PC-3 (cell line): ENCODE measurements around the gene ITGB3. TPM values are rescaled to one million over a fixed set of nuclear protein-coding genes. Genes with fewer than 3 reads are reported as not detected.

Experiments
- ATAC-seq: fragments of 200-7000 bp; cut with Tn5 transposase; 2 replicates; pipeline ENCODE4 v1.9.1; 2020; ENCODE audit warnings: mild to moderate bottlenecking, moderate library complexity
- BruUV-seq: library from RNA; stranded (reverse); fragments of 400-500 nt; replicated peaks from 2 replicates; lab custom pipeline; 2021; lab: Mats Ljungman, UMichigan
- CTCF ChIA-PET: fragments of 300-600 bp; sonication (Branson Sonifier 250); formaldehyde crosslinking; loops from one replicate; lab custom pipeline; 2022; ENCODE audit warnings: antibody characterized with exemption; lab: Charles Lee
- POLR2A ChIA-PET: fragments of 300-600 bp; sonication (Branson Sonifier 250); formaldehyde crosslinking; loops from one replicate; lab custom pipeline; 2022; ENCODE audit warnings: antibody characterized with exemption; ENCODE audit not compliant: unreplicated experiment; lab: Charles Lee
- DNase-seq: peaks from one replicate; pipeline ENCODE4 v3.0.0-alpha.2; 2015
- H2AFZ ChIP-seq: fragments of 300-600 bp; sonication (generic); 2 replicates; pipeline ENCODE4 v1.6.0; 2016; ENCODE audit warnings: antibody characterized with exemption, low read length
- H3F3A ChIP-seq: fragments of 300-600 bp; sonication (generic); one replicate; pipeline ENCODE4 v1.6.0; 2017; ENCODE audit warnings: antibody characterized with exemption, low read length, control low read depth, mild to moderate bottlenecking; ENCODE audit not compliant: unreplicated experiment
- H3K27ac ChIP-seq: fragments of 300-600 bp; sonication (generic); 2 replicates; pipeline ENCODE4 v1.5.1; 2016; ENCODE audit warnings: mild to moderate bottlenecking, low read length
- H3K27me3 ChIP-seq: fragments of 300-600 bp; sonication (generic); 2 replicates; pipeline ENCODE4 v1.6.1; 2016; ENCODE audit warnings: low read length, mixed read lengths
- H3K36me3 ChIP-seq: fragments of 300-600 bp; sonication (generic); 2 replicates; pipeline ENCODE4 v1.6.1; 2016; ENCODE audit warnings: low read depth, mixed run types, low read length, mixed read lengths
- H3K4me1 ChIP-seq: fragments of 300-600 bp; sonication (generic); 2 replicates; pipeline ENCODE4 v1.5.1; 2016; ENCODE audit warnings: low read length; ENCODE audit not compliant: insufficient read depth
- H3K4me2 ChIP-seq: fragments of 300-600 bp; sonication (generic); 2 replicates; pipeline ENCODE4 v1.6.0; 2016; ENCODE audit warnings: low read length
- H3K4me3 ChIP-seq: fragments of 300-600 bp; sonication (generic); 2 replicates; pipeline ENCODE4 v1.5.1; 2016; ENCODE audit warnings: mild to moderate bottlenecking, low read length, mixed read lengths
- H3K79me2 ChIP-seq: fragments of 300-600 bp; sonication (generic); 2 replicates; pipeline ENCODE4 v1.6.1; 2017; ENCODE audit warnings: low read length, mixed read lengths
- H3K9ac ChIP-seq: fragments of 300-600 bp; sonication (generic); 2 replicates; pipeline ENCODE4 v1.6.0; 2016; ENCODE audit warnings: mild to moderate bottlenecking, low read length
- H3K9me2 ChIP-seq: fragments of 300-600 bp; sonication (generic); replicated peaks from 2 replicates; pipeline ENCODE4 v1.6.1; 2016; ENCODE audit warnings: mixed run types, low read length, mixed read lengths
- H3K9me3 ChIP-seq: fragments of 300-600 bp; sonication (generic); 2 replicates; pipeline ENCODE4 v1.6.1; 2016; ENCODE audit warnings: low read length, mixed read lengths
- H4K20me1 ChIP-seq: fragments of 300-600 bp; sonication (generic); 2 replicates; pipeline ENCODE4 v1.6.1; 2016; ENCODE audit warnings: low read length, mixed read lengths
- EZH2 ChIP-seq: fragments of 300-600 bp; sonication (generic); IDR thresholded peaks from one replicate; pipeline ENCODE4 v1.6.1; 2017; ENCODE audit warnings: antibody characterized with exemption, mild to moderate bottlenecking, low read length; ENCODE audit not compliant: unreplicated experiment
- EZH2phosphoT487 ChIP-seq: fragments of 300-600 bp; sonication (generic); IDR thresholded peaks from 2 replicates; pipeline ENCODE4 v1.6.1; 2018; ENCODE audit warnings: mild to moderate bottlenecking, antibody characterized with exemption, low read length, borderline replicate concordance
- intact Hi-C: fragments of 100-400 bp; cut with micrococcal nuclease; formaldehyde crosslinking; loops from 2 replicates; pipeline ENCODE4 v1.9.0; 2023
- total RNA-seq: library from RNA; depleted of rRNA; stranded (reverse); fragments of >200 nt; gene quantifications from 2 replicates; pipeline ENCODE4 v1.2.3, GENCODE V29; 2014
- TF ChIP-seq, protein P1 (sequence below): fragments of 300-600 bp; sonication (generic); conservative IDR thresholded peaks from 2 replicates; pipeline ENCODE4 v1.5.1; 2017; ENCODE audit warnings: antibody characterized with exemption, low read depth, mild to moderate bottlenecking, low read length

Gene ITGB3
- total RNA-seq, 1 experiment from 2014 or later = 0.36 TPM

DNA sequence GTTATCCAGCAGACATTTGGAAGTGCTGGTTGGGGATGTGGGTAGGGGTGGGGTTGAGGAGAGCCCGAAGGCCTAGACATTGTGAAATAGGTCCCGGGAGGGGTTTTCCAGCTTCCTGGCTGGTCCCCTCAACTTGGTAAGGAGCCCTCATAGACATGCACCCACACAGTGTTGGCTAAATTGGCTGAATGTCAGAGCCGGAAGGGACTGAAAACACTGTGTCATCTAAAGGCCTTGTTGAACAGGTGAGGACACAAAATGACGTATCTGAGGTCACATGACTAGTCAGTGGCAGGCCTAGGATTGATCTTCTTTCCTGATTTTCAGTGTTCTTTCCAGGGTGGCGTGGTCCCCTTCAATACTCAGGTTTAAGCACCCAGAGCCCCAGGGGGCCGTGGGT, 27.6 kb downstream of the ITGB3 start:
- ATAC-seq (no peak), DNase-seq (no peak)
- Histone ChIP-seq H3K4me2 (no peak overlapping the region), H3K36me3 (no peaks in the 10 kb centered on the region), H3F3A (no peaks in the 10 kb centered on the region), H3K4me1 (peaks cover 20% of the 10 kb centered on the region), H3K27me3 (no peaks in the 10 kb centered on the region), H3K9me3 (no peaks in the 10 kb centered on the region), H3K4me3 (no peak overlapping the region), H3K9ac (no peak overlapping the region), H2AFZ (no peak overlapping the region), H4K20me1 (no peaks in the 10 kb centered on the region), H3K9me2 (no peaks in the 10 kb centered on the region), H3K27ac (no peak overlapping the region), H3K79me2 (no peaks in the 10 kb centered on the region)
- CTCF ChIA-PET = no interaction called here
- intact Hi-C loops = no loop called here
- BruUV-seq = no TSS peak
- POLR2A ChIA-PET = no interaction called here
- no peak for TF ChIP-seq EZH2phosphoT487
- TF ChIP-seq, protein P1, sequence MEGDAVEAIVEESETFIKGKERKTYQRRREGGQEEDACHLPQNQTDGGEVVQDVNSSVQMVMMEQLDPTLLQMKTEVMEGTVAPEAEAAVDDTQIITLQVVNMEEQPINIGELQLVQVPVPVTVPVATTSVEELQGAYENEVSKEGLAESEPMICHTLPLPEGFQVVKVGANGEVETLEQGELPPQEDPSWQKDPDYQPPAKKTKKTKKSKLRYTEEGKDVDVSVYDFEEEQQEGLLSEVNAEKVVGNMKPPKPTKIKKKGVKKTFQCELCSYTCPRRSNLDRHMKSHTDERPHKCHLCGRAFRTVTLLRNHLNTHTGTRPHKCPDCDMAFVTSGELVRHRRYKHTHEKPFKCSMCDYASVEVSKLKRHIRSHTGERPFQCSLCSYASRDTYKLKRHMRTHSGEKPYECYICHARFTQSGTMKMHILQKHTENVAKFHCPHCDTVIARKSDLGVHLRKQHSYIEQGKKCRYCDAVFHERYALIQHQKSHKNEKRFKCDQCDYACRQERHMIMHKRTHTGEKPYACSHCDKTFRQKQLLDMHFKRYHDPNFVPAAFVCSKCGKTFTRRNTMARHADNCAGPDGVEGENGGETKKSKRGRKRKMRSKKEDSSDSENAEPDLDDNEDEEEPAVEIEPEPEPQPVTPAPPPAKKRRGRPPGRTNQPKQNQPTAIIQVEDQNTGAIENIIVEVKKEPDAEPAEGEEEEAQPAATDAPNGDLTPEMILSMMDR = no peak
- no peak for TF ChIP-seq EZH2

DNA sequence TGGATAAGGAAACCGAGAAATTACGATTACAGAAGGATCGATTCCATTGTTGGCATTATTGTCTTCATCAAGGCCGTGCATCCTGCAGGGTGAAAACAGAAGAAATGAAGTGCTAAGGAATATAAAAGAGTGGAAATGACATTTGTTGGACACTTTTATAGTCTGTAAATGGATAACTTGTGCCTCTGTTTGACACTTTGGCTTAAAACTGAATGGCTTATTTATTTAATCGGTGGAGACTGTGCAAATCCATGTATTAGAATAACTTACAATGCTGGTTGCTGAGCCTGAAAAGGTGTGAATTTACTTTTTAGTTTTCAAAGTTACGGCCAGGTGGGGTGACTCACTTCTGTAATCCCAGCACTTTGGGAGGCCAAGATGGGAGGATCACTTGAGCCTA, 31.4 kb downstream of the ITGB3 start:
- ATAC-seq (no peak), DNase-seq (no peak)
- CTCF ChIA-PET = interaction anchor here (0.7 kb wide), 1 partner anchor 547 kb away, joined by 3 read pairs; the partner anchor contains the start of genes LRRC46 and MRPL10

More for the DNA sequence above, 31.4 kb downstream of the ITGB3 start:
- Histone ChIP-seq H2AFZ (no peak overlapping the region), H3K4me3 (no peak overlapping the region), H4K20me1 (no peaks in the 10 kb centered on the region), H3K9me2 (no peaks in the 10 kb centered on the region), H3K36me3 (no peaks in the 10 kb centered on the region), H3K9ac (no peak overlapping the region), H3K4me1 (peaks cover 7% of the 10 kb centered on the region), H3K4me2 (no peak overlapping the region), H3F3A (no peaks in the 10 kb centered on the region), H3K79me2 (no peaks in the 10 kb centered on the region), H3K27me3 (no peaks in the 10 kb centered on the region), H3K9me3 (no peaks in the 10 kb centered on the region), H3K27ac (no peak overlapping the region)
- no TSS peak for BruUV-seq
- POLR2A ChIA-PET = no interaction called here
- no peak for TF ChIP-seq EZH2phosphoT487
- no peak for TF ChIP-seq EZH2
- TF ChIP-seq, protein P1 = no peak
- intact Hi-C loops = no loop called here
